Measurements from ENCODE around the gene RAD50. TPM values are rescaled to one million over a fixed set of nuclear protein-coding genes. Genes with fewer than 3 reads are reported as not detected.

The RAD50 gene
- total RNA-seq, 4 donors from 2014 or later, result 31.1 to 53.7 (median 35.0) TPM

- no peak overlapping the region for H3K4me3 ChIP-seq
- no peaks in the 10 kb centered on the region for H3K4me1 ChIP-seq
- no peaks in the 10 kb centered on the region for H3K9me3 ChIP-seq
- ATAC-seq, result no peak
- H3K27ac ChIP-seq, result no peak overlapping the region
- TF ChIP-seq POLR2AphosphoS5 (IDR thresholded peaks at IDR 0.05) (no peak), POLR2A (IDR thresholded peaks at IDR 0.05) (no peak), CTCF (IDR thresholded peaks at IDR 0.05) (no peak), EP300 (IDR thresholded peaks at IDR 0.05) (no peak)
- no peaks in the 10 kb centered on the region for H3K27me3 ChIP-seq
- no peaks in the 10 kb centered on the region for H3K36me3 ChIP-seq
- 92 to 93% methylated on average over 4 to 8 of the region's 10 CpGs for WGBS, 2 donors (ENCODE audit: low coverage in 1 of 2)
Measured at GRCh38 chr5:132667309-132667708, 110.5 kb downstream of the RAD50 start.

GRCh38 chr5:132667761-132668705 lies 111.3 kb downstream of the RAD50 start:
- no peak for ATAC-seq
- no peaks in the 10 kb centered on the region for H3K27me3 ChIP-seq
- H3K4me3 ChIP-seq, result no peak overlapping the region
- no peaks in the 10 kb centered on the region for H3K4me1 ChIP-seq
- TF ChIP-seq CTCF (IDR thresholded peaks at IDR 0.05), result no peak
- TF ChIP-seq POLR2AphosphoS5 (IDR thresholded peaks at IDR 0.05), result no peak
- no peak for TF ChIP-seq EP300 (IDR thresholded peaks at IDR 0.05)
- TF ChIP-seq POLR2A (IDR thresholded peaks at IDR 0.05), result no peak
- no peak overlapping the region for H3K27ac ChIP-seq
- no peaks in the 10 kb centered on the region for H3K36me3 ChIP-seq
- no peaks in the 10 kb centered on the region for H3K9me3 ChIP-seq
- 40 to 67% methylated on average over 1 to 3 of the region's 22 CpGs for WGBS, 2 donors (ENCODE audit: low coverage in 1 of 2)

- Histone ChIP-seq H3K27me3 (no peaks in the 10 kb centered on the region), H3K4me3 (no peak overlapping the region), H3K4me1 (no peaks in the 10 kb centered on the region), H3K36me3 (no peaks in the 10 kb centered on the region), H3K9me3 (no peaks in the 10 kb centered on the region), H3K27ac (no peak overlapping the region)
- TF ChIP-seq EP300 (IDR thresholded peaks at IDR 0.05) (no peak), POLR2AphosphoS5 (IDR thresholded peaks at IDR 0.05) (no peak), POLR2A (IDR thresholded peaks at IDR 0.05) (no peak), CTCF (IDR thresholded peaks at IDR 0.05) (no peak)
- no peak for ATAC-seq
- 74 to 80% methylated on average over 2 to 6 of the region's 14 CpGs for WGBS, 2 donors (ENCODE audit: low coverage in 1 of 2)
Measured at GRCh38 chr5:132668706-132669454, 112.1 kb downstream of the RAD50 start.

- Histone ChIP-seq H3K27me3 (no peaks in the 10 kb centered on the region), H3K4me3 (no peak overlapping the region), H3K9me3 (no peaks in the 10 kb centered on the region), H3K36me3 (no peaks in the 10 kb centered on the region), H3K27ac (no peak overlapping the region), H3K4me1 (peaks cover 0 to 4% (median 0%) of the 10 kb centered on the region in 3 donors)
- WGBS, 2 donors (ENCODE audit: low coverage in 1 of 2), result 50 to 70% methylated on average over 2 of the region's 7 CpGs
- ATAC-seq, result no peak
- no peak for TF ChIP-seq CTCF (IDR thresholded peaks at IDR 0.05)
- TF ChIP-seq POLR2AphosphoS5 (IDR thresholded peaks at IDR 0.05), result no peak
- no peak for TF ChIP-seq POLR2A (IDR thresholded peaks at IDR 0.05)
- no peak for TF ChIP-seq EP300 (IDR thresholded peaks at IDR 0.05)
Measured at GRCh38 chr5:132669455-132669820, 112.7 kb downstream of the RAD50 start.
